Keratinocyte (primary cell): Measurements from ENCODE around the gene B4GALT2. TPM values are rescaled to one million over a fixed set of nuclear protein-coding genes. Genes with fewer than 3 reads are reported as not detected.

ENCODE experiments used
- DNase-seq: peaks from one replicate; pipeline ENCODE4 v3.0.0-alpha.2; 2011; ENCODE audit warnings: low read depth, missing footprints, low spot score
- FAIRE-seq: peaks from 2 replicates; lab custom pipeline; 2011; peaks lifted over from hg19 to GRCh38; lab: Jason Lieb, UNC
- H2AFZ ChIP-seq: 2 replicates; pipeline ENCODE4 v1.6.0; 2012; ENCODE audit warnings: low read length, control low read depth, inconsistent platforms; ENCODE audit not compliant: control insufficient read depth
- H3K27ac ChIP-seq: 2 replicates; pipeline ENCODE4 v1.5.1; 2011; ENCODE audit warnings: low read length; ENCODE audit not compliant: control insufficient read depth, insufficient read depth
- H3K27me3 ChIP-seq: 3 replicates; pipeline ENCODE4 v1.6.0; 2011; ENCODE audit warnings: low read length; ENCODE audit not compliant: control insufficient read depth, insufficient read depth; ENCODE audit errors: extremely low read depth
- H3K36me3 ChIP-seq, 2 experiments: 2 replicates in 1 of 2; 3 replicates in 1 of 2; pipeline ENCODE4 v1.5.1; 2011; ENCODE audit warnings: low read length in 2 of 2, mild to moderate bottlenecking in 1 of 2; ENCODE audit not compliant: control insufficient read depth in 2 of 2, insufficient read depth in 2 of 2; ENCODE audit errors: extremely low read depth in 1 of 2
- H3K4me1 ChIP-seq: 3 replicates; pipeline ENCODE4 v1.5.1; 2011; ENCODE audit warnings: low read length; ENCODE audit not compliant: control insufficient read depth, insufficient read depth; ENCODE audit errors: extremely low read depth
- H3K4me2 ChIP-seq: 3 replicates; pipeline ENCODE4 v1.6.0; 2011; ENCODE audit warnings: low read depth, low read length; ENCODE audit not compliant: control insufficient read depth, insufficient read depth; ENCODE audit errors: extremely low read depth
- H3K4me3 ChIP-seq, 3 experiments: fragments of 200-600 bp in 1 of 3; sonication (generic) in 1 of 3; 2 replicates in 2 of 3; 3 replicates in 1 of 3; pipeline ENCODE4 v1.5.1; 2011 to 2016; ENCODE audit warnings: low read length in 3 of 3, mild to moderate bottlenecking in 3 of 3, control low read depth in 2 of 3, inconsistent platforms in 1 of 3, low read depth in 1 of 3, mixed read lengths in 1 of 3, mixed run types in 1 of 3, moderate library complexity in 1 of 3; ENCODE audit not compliant: control insufficient read depth in 2 of 3, insufficient read depth in 2 of 3; ENCODE audit errors: extremely low read depth in 1 of 3
- H3K79me2 ChIP-seq: 2 replicates; pipeline ENCODE4 v1.6.0; 2012; ENCODE audit warnings: low read length; ENCODE audit not compliant: control insufficient read depth, insufficient read depth
- H3K9ac ChIP-seq: 3 replicates; pipeline ENCODE4 v1.6.0; 2011; ENCODE audit warnings: low read length; ENCODE audit not compliant: control insufficient read depth, insufficient read depth; ENCODE audit errors: extremely low read depth
- H3K9me1 ChIP-seq: 3 replicates; pipeline ENCODE4 v1.6.0; 2011; ENCODE audit warnings: low read length; ENCODE audit not compliant: control insufficient read depth, insufficient read depth; ENCODE audit errors: extremely low read depth
- H3K9me3 ChIP-seq: 2 replicates; pipeline ENCODE4 v1.5.1; 2012; ENCODE audit warnings: low read depth, low read length; ENCODE audit not compliant: control insufficient read depth
- H4K20me1 ChIP-seq: 3 replicates; pipeline ENCODE4 v1.6.0; 2011; ENCODE audit warnings: low read length; ENCODE audit not compliant: control insufficient read depth, insufficient read depth; ENCODE audit errors: extremely low read depth
- CTCF ChIP-seq, 3 experiments: IDR thresholded peaks in 1 of 3; conservative IDR thresholded peaks in 1 of 3; optimal IDR thresholded peaks in 1 of 3; 2 replicates in 2 of 3; 3 replicates in 1 of 3; pipeline versions ENCODE3 to v1.5.1; 2011; ENCODE audit warnings: low read length in 3 of 3, mild to moderate bottlenecking in 3 of 3, moderate library complexity in 2 of 3, control low read depth in 1 of 3, inconsistent platforms in 1 of 3; ENCODE audit not compliant: insufficient read depth in 2 of 3; ENCODE audit errors: extremely low read depth in 1 of 3
- EZH2 ChIP-seq: IDR thresholded peaks from one replicate; pipeline ENCODE4 v1.6.1; 2012; ENCODE audit warnings: inconsistent platforms, mild to moderate bottlenecking, low read length, moderate library complexity
- dilution Hi-C: fragments of 300-500 bp; cut with MboI; formaldehyde crosslinking; loops from one replicate; pipeline ENCODE4 v1.7.0; 2020; ENCODE audit warnings: low sequenced_read_pairs; ENCODE audit not compliant: extremely low pct_ligation_motif_present
- polyA plus RNA-seq, 5 experiments: library from polyadenylated mRNA; depleted of rRNA in 3 of 5; stranded (reverse) in 3 of 5; stranded (forward) in 1 of 5; unstranded in 1 of 5; fragments of >200 nt; gene quantifications; 1 replicate in 1 of 5; 2 replicates in 3 of 5; 3 replicates in 1 of 5; pipeline versions ENCODE4 v1.2.1 to v1.2.3, GENCODE V29; 2011 to 2012; ENCODE audit warnings: missing spikeins in 2 of 5, low read depth in 1 of 5, low replicate concordance in 1 of 5

Gene B4GALT2
- polyA plus RNA-seq, 1 donor (not counting 4 experiments of a cell fraction or from before 2014, with no cell fraction given) = 39.6 TPM

GRCh38 chr1:43958351-43959255 lies 20.4 kb upstream of the B4GALT2 start:
- Histone ChIP-seq H3K27ac (no peak overlapping the region), H3K79me2 (peaks cover 8% of the 10 kb centered on the region), H3K9me1 (no peaks in the 10 kb centered on the region), H3K9ac (no peak overlapping the region), H3K4me3 (no peak overlapping the region), H2AFZ (no peak overlapping the region), H3K36me3 (peaks cover 51 to 53% of the 10 kb centered on the region in 2 experiments), H4K20me1 (no peaks in the 10 kb centered on the region), H3K9me3 (no peaks in the 10 kb centered on the region), H3K4me2 (no peak overlapping the region), H3K27me3 (no peaks in the 10 kb centered on the region), H3K4me1 (no peaks in the 10 kb centered on the region)
- FAIRE-seq (no peak), DNase-seq (no peak)
- dilution Hi-C loops = no loop called here
- TF ChIP-seq EZH2 = no peak
- TF ChIP-seq CTCF (optimal IDR thresholded peaks at IDR 0.05 in 1 of 3, IDR thresholded peaks at IDR 0.05 in 1 of 3, conservative IDR thresholded peaks at IDR 0.05 in 1 of 3; ENCODE audit: extremely low read depth in 1 of 3, insufficient read depth in 2 of 3, low read length in 3 of 3) = no peak

GRCh38 chr1:43960798-43961197 lies 18.2 kb upstream of the B4GALT2 start:
- Histone ChIP-seq H3K4me2 (no peak overlapping the region), H3K9me3 (no peaks in the 10 kb centered on the region), H3K9me1 (no peaks in the 10 kb centered on the region), H3K36me3 (peaks cover 48 to 58% of the 10 kb centered on the region in 2 experiments), H3K4me3 (no peak overlapping the region), H3K27me3 (no peaks in the 10 kb centered on the region), H3K4me1 (no peaks in the 10 kb centered on the region), H3K9ac (no peak overlapping the region), H2AFZ (no peak overlapping the region), H3K79me2 (no peaks in the 10 kb centered on the region), H3K27ac (no peak overlapping the region), H4K20me1 (no peaks in the 10 kb centered on the region)
- no peak for DNase-seq
- dilution Hi-C loops = no loop called here
- no peak for FAIRE-seq
- no peak for TF ChIP-seq EZH2
- TF ChIP-seq CTCF (optimal IDR thresholded peaks at IDR 0.05 in 1 of 3, IDR thresholded peaks at IDR 0.05 in 1 of 3, conservative IDR thresholded peaks at IDR 0.05 in 1 of 3; ENCODE audit: extremely low read depth in 1 of 3, insufficient read depth in 2 of 3, low read length in 3 of 3) = no peak
